GM19395 (cell line): ENCODE measurements around the gene SNAP25.

Experiments
- ATAC-seq: cut with Tn5 transposase; IDR thresholded peaks from one replicate; pipeline ENCODE4 v1.9.1; 2021; ENCODE audit warnings: mild to moderate bottlenecking, moderate library complexity; ENCODE audit not compliant: unreplicated experiment

Gene SNAP25

GRCh38 chr20:10261702-10262101 lies 43.1 kb downstream of the SNAP25 start:
- no peak for ATAC-seq

- ATAC-seq, result no peak
Observed at GRCh38 chr20:10263385-10264165, 44.9 kb downstream of the SNAP25 start.

- no peak for ATAC-seq
Observed at GRCh38 chr20:10264166-10264558, 45.5 kb downstream of the SNAP25 start.

- no peak for ATAC-seq
Observed at GRCh38 chr20:10268636-10269035, 50.0 kb downstream of the SNAP25 start.

GRCh38 chr20:10270630-10271029 lies 52.0 kb downstream of the SNAP25 start:
- ATAC-seq, result no peak

- no peak for ATAC-seq
Observed at GRCh38 chr20:10271494-10272219, 53.0 kb downstream of the SNAP25 start.

GRCh38 chr20:10276878-10277580 lies 58.4 kb downstream of the SNAP25 start:
- no peak for ATAC-seq

GRCh38 chr20:10277616-10278015 lies 59.0 kb downstream of the SNAP25 start:
- no peak for ATAC-seq

- ATAC-seq, result no peak
Observed at GRCh38 chr20:10278412-10278811, 59.8 kb downstream of the SNAP25 start.

- ATAC-seq, result no peak
Observed at GRCh38 chr20:10280018-10280908, 61.6 kb downstream of the SNAP25 start.

- ATAC-seq, result no peak
Observed at GRCh38 chr20:10281911-10282310, 63.3 kb downstream of the SNAP25 start.

- no peak for ATAC-seq
Observed at GRCh38 chr20:10282979-10283456, 64.4 kb downstream of the SNAP25 start.

- ATAC-seq, result no peak
Observed at GRCh38 chr20:10286356-10286755, 67.7 kb downstream of the SNAP25 start.

GRCh38 chr20:10288421-10288820 lies 69.8 kb downstream of the SNAP25 start:
- ATAC-seq, result no peak

GRCh38 chr20:10288954-10289646 lies 70.5 kb downstream of the SNAP25 start:
- no peak for ATAC-seq

GRCh38 chr20:10291568-10292248 lies 73.1 kb downstream of the SNAP25 start:
- ATAC-seq, result no peak

GRCh38 chr20:10297223-10297622 lies 78.6 kb downstream of the SNAP25 start:
- no peak for ATAC-seq

- peak; percentile 50 for ATAC-seq
Observed at GRCh38 chr20:10297684-10298240, 79.1 kb downstream of the SNAP25 start.
